PC-3 (cell line): ENCODE data around the gene VTI1A. TPM values are rescaled to one million over a fixed set of nuclear protein-coding genes. Genes with fewer than 3 reads are reported as not detected.
A peak's percentile ranks its signal among the peaks of the same experiment; 100 is the strongest.

Experiments used
- ATAC-seq: fragments of 200-7000 bp; cut with Tn5 transposase; 2 replicates; pipeline ENCODE4 v1.9.1; 2020; ENCODE audit warnings: mild to moderate bottlenecking, moderate library complexity
- BruUV-seq: library from RNA; stranded (reverse); fragments of 400-500 nt; replicated peaks from 2 replicates; lab custom pipeline; 2021; lab: Mats Ljungman, UMichigan
- CTCF ChIA-PET: fragments of 300-600 bp; sonication (Branson Sonifier 250); formaldehyde crosslinking; loops from one replicate; lab custom pipeline; 2022; ENCODE audit warnings: antibody characterized with exemption; lab: Charles Lee
- POLR2A ChIA-PET: fragments of 300-600 bp; sonication (Branson Sonifier 250); formaldehyde crosslinking; loops from one replicate; lab custom pipeline; 2022; ENCODE audit warnings: antibody characterized with exemption; ENCODE audit not compliant: unreplicated experiment; lab: Charles Lee
- DNase-seq: peaks from one replicate; pipeline ENCODE4 v3.0.0-alpha.2; 2015
- H2AFZ ChIP-seq: fragments of 300-600 bp; sonication (generic); 2 replicates; pipeline ENCODE4 v1.6.0; 2016; ENCODE audit warnings: antibody characterized with exemption, low read length
- H3F3A ChIP-seq: fragments of 300-600 bp; sonication (generic); one replicate; pipeline ENCODE4 v1.6.0; 2017; ENCODE audit warnings: antibody characterized with exemption, low read length, control low read depth, mild to moderate bottlenecking; ENCODE audit not compliant: unreplicated experiment
- H3K27ac ChIP-seq: fragments of 300-600 bp; sonication (generic); 2 replicates; pipeline ENCODE4 v1.5.1; 2016; ENCODE audit warnings: mild to moderate bottlenecking, low read length
- H3K27me3 ChIP-seq: fragments of 300-600 bp; sonication (generic); 2 replicates; pipeline ENCODE4 v1.6.1; 2016; ENCODE audit warnings: low read length, mixed read lengths
- H3K36me3 ChIP-seq: fragments of 300-600 bp; sonication (generic); 2 replicates; pipeline ENCODE4 v1.6.1; 2016; ENCODE audit warnings: low read depth, mixed run types, low read length, mixed read lengths
- H3K4me1 ChIP-seq: fragments of 300-600 bp; sonication (generic); 2 replicates; pipeline ENCODE4 v1.5.1; 2016; ENCODE audit warnings: low read length; ENCODE audit not compliant: insufficient read depth
- H3K4me2 ChIP-seq: fragments of 300-600 bp; sonication (generic); 2 replicates; pipeline ENCODE4 v1.6.0; 2016; ENCODE audit warnings: low read length
- H3K4me3 ChIP-seq: fragments of 300-600 bp; sonication (generic); 2 replicates; pipeline ENCODE4 v1.5.1; 2016; ENCODE audit warnings: mild to moderate bottlenecking, low read length, mixed read lengths
- H3K79me2 ChIP-seq: fragments of 300-600 bp; sonication (generic); 2 replicates; pipeline ENCODE4 v1.6.1; 2017; ENCODE audit warnings: low read length, mixed read lengths
- H3K9ac ChIP-seq: fragments of 300-600 bp; sonication (generic); 2 replicates; pipeline ENCODE4 v1.6.0; 2016; ENCODE audit warnings: mild to moderate bottlenecking, low read length
- H3K9me2 ChIP-seq: fragments of 300-600 bp; sonication (generic); replicated peaks from 2 replicates; pipeline ENCODE4 v1.6.1; 2016; ENCODE audit warnings: mixed run types, low read length, mixed read lengths
- H3K9me3 ChIP-seq: fragments of 300-600 bp; sonication (generic); 2 replicates; pipeline ENCODE4 v1.6.1; 2016; ENCODE audit warnings: low read length, mixed read lengths
- H4K20me1 ChIP-seq: fragments of 300-600 bp; sonication (generic); 2 replicates; pipeline ENCODE4 v1.6.1; 2016; ENCODE audit warnings: low read length, mixed read lengths
- EZH2 ChIP-seq: fragments of 300-600 bp; sonication (generic); IDR thresholded peaks from one replicate; pipeline ENCODE4 v1.6.1; 2017; ENCODE audit warnings: antibody characterized with exemption, mild to moderate bottlenecking, low read length; ENCODE audit not compliant: unreplicated experiment
- EZH2phosphoT487 ChIP-seq: fragments of 300-600 bp; sonication (generic); IDR thresholded peaks from 2 replicates; pipeline ENCODE4 v1.6.1; 2018; ENCODE audit warnings: mild to moderate bottlenecking, antibody characterized with exemption, low read length, borderline replicate concordance
- intact Hi-C: fragments of 100-400 bp; cut with micrococcal nuclease; formaldehyde crosslinking; loops from 2 replicates; pipeline ENCODE4 v1.9.0; 2023
- total RNA-seq: library from RNA; depleted of rRNA; stranded (reverse); fragments of >200 nt; gene quantifications from 2 replicates; pipeline ENCODE4 v1.2.3, GENCODE V29; 2014
- TF ChIP-seq, protein P1 (sequence below): fragments of 300-600 bp; sonication (generic); conservative IDR thresholded peaks from 2 replicates; pipeline ENCODE4 v1.5.1; 2017; ENCODE audit warnings: antibody characterized with exemption, low read depth, mild to moderate bottlenecking, low read length

The VTI1A gene
- total RNA-seq, 1 experiment from 2014 or later: 18.1 TPM

DNA sequence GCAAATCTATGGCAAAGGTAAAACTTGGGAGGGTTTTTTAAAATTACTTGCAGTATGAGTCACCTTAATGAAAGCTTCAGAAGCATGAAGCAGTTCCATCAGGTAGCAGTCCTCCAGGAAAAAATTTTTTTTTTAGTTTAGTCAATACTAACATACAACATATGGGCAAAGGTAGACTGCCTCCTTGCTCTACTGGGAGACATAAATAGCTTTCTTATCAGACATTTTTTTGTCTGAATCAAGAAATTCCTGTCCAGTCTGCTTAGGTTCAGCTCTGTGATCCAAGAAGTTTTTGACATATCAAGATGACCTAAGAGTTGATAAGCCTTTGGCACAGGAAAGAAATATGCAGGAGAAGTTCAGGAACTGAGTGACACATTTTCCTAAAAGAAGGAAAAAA is 331.6 kb downstream of the VTI1A start:
- Histone ChIP-seq H3K9ac (no peak overlapping the region), H3K4me2 (peak overlapping the region; percentile 63), H4K20me1 (no peaks in the 10 kb centered on the region), H3K79me2 (no peaks in the 10 kb centered on the region), H3K9me2 (no peaks in the 10 kb centered on the region), H3K36me3 (no peaks in the 10 kb centered on the region), H3K27ac (0 out of 2 replicates have a peak overlapping the region, but pooled peaks have one; percentile 4), H3K27me3 (no peaks in the 10 kb centered on the region), H3K4me1 (peaks cover 36% of the 10 kb centered on the region), H3K4me3 (peak overlapping the region; percentile 26; the same call in 1 of the 2 replicates), H2AFZ (no peak overlapping the region), H3K9me3 (no peaks in the 10 kb centered on the region), H3F3A (no peaks in the 10 kb centered on the region)
- ChIA-PET CTCF (no interaction called here), POLR2A (interaction anchor here (0.7 kb wide), 1 partner anchor 14 kb away, joined by 3 read pairs; no protein-coding TSS in a partner anchor)
- BruUV-seq: no TSS peak
- TF ChIP-seq EZH2: no peak
- TF ChIP-seq EZH2phosphoT487: no peak
- TF ChIP-seq, protein P1, sequence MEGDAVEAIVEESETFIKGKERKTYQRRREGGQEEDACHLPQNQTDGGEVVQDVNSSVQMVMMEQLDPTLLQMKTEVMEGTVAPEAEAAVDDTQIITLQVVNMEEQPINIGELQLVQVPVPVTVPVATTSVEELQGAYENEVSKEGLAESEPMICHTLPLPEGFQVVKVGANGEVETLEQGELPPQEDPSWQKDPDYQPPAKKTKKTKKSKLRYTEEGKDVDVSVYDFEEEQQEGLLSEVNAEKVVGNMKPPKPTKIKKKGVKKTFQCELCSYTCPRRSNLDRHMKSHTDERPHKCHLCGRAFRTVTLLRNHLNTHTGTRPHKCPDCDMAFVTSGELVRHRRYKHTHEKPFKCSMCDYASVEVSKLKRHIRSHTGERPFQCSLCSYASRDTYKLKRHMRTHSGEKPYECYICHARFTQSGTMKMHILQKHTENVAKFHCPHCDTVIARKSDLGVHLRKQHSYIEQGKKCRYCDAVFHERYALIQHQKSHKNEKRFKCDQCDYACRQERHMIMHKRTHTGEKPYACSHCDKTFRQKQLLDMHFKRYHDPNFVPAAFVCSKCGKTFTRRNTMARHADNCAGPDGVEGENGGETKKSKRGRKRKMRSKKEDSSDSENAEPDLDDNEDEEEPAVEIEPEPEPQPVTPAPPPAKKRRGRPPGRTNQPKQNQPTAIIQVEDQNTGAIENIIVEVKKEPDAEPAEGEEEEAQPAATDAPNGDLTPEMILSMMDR: no peak
- peak; percentile 70 for ATAC-seq
- intact Hi-C loops: no loop called here
- peak; percentile 65 for DNase-seq

GRCh38 chr10:112779025-112779770 is 332.2 kb downstream of the VTI1A start:
- Histone ChIP-seq H3F3A (no peaks in the 10 kb centered on the region), H4K20me1 (no peaks in the 10 kb centered on the region), H3K4me1 (peaks cover 36% of the 10 kb centered on the region), H3K79me2 (no peaks in the 10 kb centered on the region), H3K9ac (no peak overlapping the region), H3K27me3 (no peaks in the 10 kb centered on the region), H3K4me2 (peak overlapping the region; percentile 63), H3K9me2 (no peaks in the 10 kb centered on the region), H3K4me3 (peak overlapping the region; percentile 26; the same call in 1 of the 2 replicates), H3K9me3 (no peaks in the 10 kb centered on the region), H3K36me3 (no peaks in the 10 kb centered on the region), H2AFZ (no peak overlapping the region), H3K27ac (0 out of 2 replicates have a peak overlapping the region, but pooled peaks have one; percentile 4)
- TF ChIP-seq EZH2 (no peak), EZH2phosphoT487 (no peak)
- TF ChIP-seq, protein P1: no peak
- DNase-seq (peak; percentile 27), ATAC-seq (peak; percentile 59)
- CTCF ChIA-PET: no interaction called here
- intact Hi-C loops: no loop called here
- BruUV-seq: no TSS peak
- POLR2A ChIA-PET: interaction anchor here (0.7 kb wide), 1 partner anchor 15 kb away, joined by 3 read pairs; no protein-coding TSS in a partner anchor
